K562 (cell line): Measurements from ENCODE around the gene BOLA1. TPM values are rescaled to one million over a fixed set of nuclear protein-coding genes. Genes with fewer than 3 reads are reported as not detected.

Source experiments
- ATAC-seq: fragments of 200-7000 bp; cut with Tn5 transposase; 3 replicates; pipeline ENCODE4 v1.9.1; 2020; ENCODE audit warnings: moderate library complexity
- Bru-seq: library from RNA; stranded (reverse); fragments of 400-500 nt; gene quantifications from one replicate; lab custom pipeline; 2021; lab: Mats Ljungman, UMichigan
- BruChase-seq, 2 experiments: library from RNA; stranded (reverse); fragments of 400-500 nt; gene quantifications; one replicate each; lab custom pipeline; 2021; lab: Mats Ljungman, UMichigan
- BruUV-seq: library from RNA; stranded (reverse); fragments of 400-500 nt; replicated peaks from 2 replicates; lab custom pipeline; 2021; lab: Mats Ljungman, UMichigan
- CTCF ChIA-PET: fragments of 300-600 bp; formaldehyde crosslinking; extraction: SDS; loops from one replicate; lab custom pipeline; 2021; ENCODE audit warnings: low intra/inter-chr PET ratio; lab: Yijun Ruan, JAX
- POLR2A ChIA-PET: fragments of 300-600, 350-650 bp; sonication (Branson Sonifier 250); formaldehyde crosslinking; extraction: SDS; loops from one replicate; lab custom pipeline; 2021; ENCODE audit warnings: antibody characterized with exemption, inconsistent platforms; lab: Yijun Ruan, JAX
- DNase-seq, 4 experiments: peaks; one replicate each; pipeline versions ENCODE4 v3.0.0 to v3.0.0-alpha.2; 2011 to 2018; ENCODE audit warnings: low spot score in 3 of 4, mixed read lengths in 3 of 4; ENCODE audit errors: extremely low read depth in 1 of 4
- FAIRE-seq: peaks from 2 replicates; lab custom pipeline; 2011; peaks lifted over from hg19 to GRCh38; lab: Jason Lieb, UNC
- H2AFZ ChIP-seq: 2 replicates; pipeline ENCODE4 v1.6.0; 2011; ENCODE audit warnings: low read depth, low read length, control low read depth, inconsistent platforms
- H3K27ac ChIP-seq: fragments of 200-600 bp; 3 replicates; pipeline ENCODE4 v1.8.0; 2011; ENCODE audit warnings: low read depth, mild to moderate bottlenecking, control low read depth, inconsistent platforms, low read length, moderate library complexity, mixed read lengths; ENCODE audit errors: extremely low read depth
- H3K27me3 ChIP-seq, 2 experiments: fragments of 300-600 bp in 1 of 2; 2 replicates in 1 of 2; 3 replicates in 1 of 2; pipeline versions ENCODE4 v1.6.0 to v1.8.0; 2011; ENCODE audit warnings: inconsistent platforms in 2 of 2, low read length in 2 of 2, mild to moderate bottlenecking in 1 of 2, mixed read lengths in 1 of 2, moderate library complexity in 1 of 2; ENCODE audit not compliant: control insufficient read depth in 2 of 2, insufficient read depth in 2 of 2
- H3K36me3 ChIP-seq: fragments of 300-600 bp; 3 replicates; pipeline ENCODE4 v1.8.0; 2011; ENCODE audit warnings: mild to moderate bottlenecking, low read length, inconsistent platforms; ENCODE audit not compliant: control insufficient read depth, insufficient read depth
- H3K4me1 ChIP-seq, 2 experiments: fragments of 200-600 bp in 1 of 2; replicated peaks in 1 of 2; 2 replicates in 1 of 2; 3 replicates in 1 of 2; pipeline versions ENCODE4 v1.5.1 to v1.8.0; 2011; ENCODE audit warnings: inconsistent platforms in 2 of 2, low read length in 2 of 2, mild to moderate bottlenecking in 1 of 2, mixed read lengths in 1 of 2, moderate library complexity in 1 of 2; ENCODE audit not compliant: control insufficient read depth in 2 of 2, insufficient read depth in 2 of 2
- H3K4me2 ChIP-seq: 2 replicates; pipeline ENCODE4 v1.6.1; 2011; ENCODE audit warnings: low read length, control low read depth, inconsistent platforms, mixed read lengths; ENCODE audit not compliant: insufficient read depth
- H3K4me3 ChIP-seq: fragments of 200-600 bp; sonication (generic), shearing (Covaris generic); 2 replicates; pipeline ENCODE4 v1.5.1; 2016; ENCODE audit warnings: control low read depth, inconsistent platforms
- H3K79me2 ChIP-seq: fragments of 200-600 bp; 3 replicates; pipeline ENCODE4 v1.8.0; 2011; ENCODE audit warnings: low read length, inconsistent platforms; ENCODE audit not compliant: control insufficient read depth, insufficient read depth
- H3K9ac ChIP-seq, 2 experiments: 2 replicates each; pipeline versions ENCODE4 v1.6.0 to v1.6.1; 2011; ENCODE audit warnings: low read depth in 2 of 2, low read length in 2 of 2, control low read depth in 1 of 2, inconsistent platforms in 1 of 2, mild to moderate bottlenecking in 1 of 2, mixed read lengths in 1 of 2; ENCODE audit not compliant: insufficient read depth in 1 of 2
- H3K9me1 ChIP-seq: one replicate; pipeline ENCODE4 v1.6.0; 2011; ENCODE audit warnings: inconsistent platforms, mild to moderate bottlenecking, low read length, moderate library complexity; ENCODE audit not compliant: control insufficient read depth, insufficient read depth
- H3K9me3 ChIP-seq: replicated peaks from 2 replicates; pipeline ENCODE4 v1.5.1; 2011; ENCODE audit warnings: low read depth, low read length, inconsistent platforms; ENCODE audit not compliant: control insufficient read depth, insufficient read depth
- H4K20me1 ChIP-seq: replicated peaks from 2 replicates; pipeline ENCODE4 v1.6.1; 2011; ENCODE audit warnings: low read length, inconsistent platforms, mixed read lengths; ENCODE audit not compliant: control insufficient read depth, insufficient read depth
- GTF2F1 ChIP-seq: IDR thresholded peaks from 2 replicates; pipeline ENCODE4 v1.6.1; 2011; ENCODE audit warnings: low read depth, low read length, improper control_type of control experiment
- HNRNPUL1 ChIP-seq: fragments of 200-400 bp; formaldehyde crosslinking; IDR thresholded peaks from 2 replicates; pipeline ENCODE4 v1.6.1; 2017; ENCODE audit warnings: low read length
- SPI1 ChIP-seq: IDR thresholded peaks from 2 replicates; pipeline ENCODE4 v1.6.1; 2011; ENCODE audit warnings: low read depth, low read length, control low read depth, borderline replicate concordance
- ZNF134 ChIP-seq: fragments of 250-450 bp; sonication (Bioruptor Pico); conservative IDR thresholded peaks from 2 replicates; pipeline ENCODE4 v1.4.0; 2020
- ZNF699 ChIP-seq: fragments of 250-450 bp; sonication (Bioruptor Pico); IDR thresholded peaks from 2 replicates; pipeline ENCODE4 v1.8.0; 2021; ENCODE audit warnings: mild to moderate bottlenecking, moderate library complexity; ENCODE audit not compliant: insufficient replicate concordance
- WGBS: fragments of 100-300 bp; shearing (Covaris generic); methylation state at CpG from one replicate; pipeline ENCODE4 v1.1.6; 2016; ENCODE audit warnings: low coverage, mixed read lengths; ENCODE audit not compliant: insufficient coverage; ENCODE audit errors: missing lambda C conversion rate; 5-methylcytosine and 5-hydroxymethylcytosine counted together
- in situ Hi-C: fragments of 300-500 bp; cut with MboI; formaldehyde crosslinking; loops from 4 replicates; pipeline ENCODE4 v1.15.0; 2018; ENCODE audit warnings: inconsistent platforms, mixed read lengths
- intact Hi-C: fragments of 100-400 bp; cut with micrococcal nuclease; formaldehyde crosslinking; loops from 2 replicates; pipeline ENCODE4 v1.14.2; 2022
- long read RNA-seq, 3 experiments: library from polyadenylated mRNA in 2 of 3; library from RNA in 1 of 3; unstranded in 2 of 3; stranded (forward) in 1 of 3; transcript quantifications; one replicate each; pipeline ENCODE4 v2.0.0, GENCODE V29; 2019 to 2022
- polyA minus RNA-seq, 3 experiments: library from RNA; depleted of rRNA, polyadenylated mRNA; stranded (reverse); fragments of >200 nt; gene quantifications; 2 replicates each; pipeline ENCODE4 v1.2.3, GENCODE V29; 2011
- polyA plus RNA-seq, 8 experiments: library from polyadenylated mRNA; depleted of rRNA in 4 of 8; stranded (reverse) in 5 of 8; unstranded in 3 of 8; fragments of >200 nt; fragmentation: Nextera tagmentation in 2 of 8; fragmentation: Illumina TruSeq in 1 of 8; extraction: Ambion mirVana in 2 of 8; extraction: Trizol in 1 of 8; gene quantifications; 2 replicates each; pipeline versions ENCODE4 v1.2.1 to v1.2.3, GENCODE V29; 2011 to 2014; ENCODE audit warnings: inconsistent platforms in 1 of 8, missing spikeins in 1 of 8
- total RNA-seq, 7 experiments: library from RNA; depleted of rRNA in 6 of 7; stranded (reverse); fragments of >200 nt in 6 of 7; fragmentation: Illumina TruSeq in 2 of 7; extraction: Trizol in 2 of 7; gene quantifications; 2 replicates each; pipeline versions ENCODE4 v1.2.1 to v1.2.3, GENCODE V29; 2011 to 2021; ENCODE audit warnings: low replicate concordance in 1 of 7
- TF ChIP-seq, protein P1 (sequence below): fragments of 250-450 bp; sonication (Bioruptor Pico); IDR thresholded peaks from 2 replicates; pipeline ENCODE4 v1.8.0; 2021; ENCODE audit warnings: moderate library complexity, mild to moderate bottlenecking, inconsistent platforms
- TF ChIP-seq, protein P2 (sequence below): fragments of 450-650 bp; conservative IDR thresholded peaks from 2 replicates; pipeline ENCODE4 v1.6.1; 2016; ENCODE audit warnings: missing genetic modification characterization, low read depth, mild to moderate bottlenecking, missing compliant biosample characterization, moderate library complexity
- TF ChIP-seq, protein P3 (sequence below): fragments of 450-650 bp; IDR thresholded peaks from one replicate; pipeline ENCODE4 v1.6.1; 2018; ENCODE audit warnings: mild to moderate bottlenecking, moderate library complexity; ENCODE audit not compliant: partially characterized antibody
- TF ChIP-seq, protein P4 (sequence below): fragments of 450-650 bp; formaldehyde crosslinking; IDR thresholded peaks from 2 replicates; pipeline ENCODE4 v1.4.0; 2020; ENCODE audit warnings: mild to moderate bottlenecking
- TF ChIP-seq, protein P5 (sequence below): sonication (generic); formaldehyde crosslinking; IDR thresholded peaks from 2 replicates; pipeline ENCODE4 v1.8.1; 2023; ENCODE audit warnings: mild to moderate bottlenecking, missing genetic modification reagents

Gene BOLA1, protein sequence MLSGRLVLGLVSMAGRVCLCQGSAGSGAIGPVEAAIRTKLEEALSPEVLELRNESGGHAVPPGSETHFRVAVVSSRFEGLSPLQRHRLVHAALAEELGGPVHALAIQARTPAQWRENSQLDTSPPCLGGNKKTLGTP
- total RNA-seq (2011; cell fraction: chromatin; rRNA removed; ENCODE audit: low replicate concordance): 0.72 and 1.8 TPM in 2 replicates
- 1.3 and 1.7 TPM in 2 replicates for total RNA-seq (2011; cell fraction: nucleolus; rRNA removed)
- total RNA-seq (2011; cell fraction: nucleoplasm; rRNA removed): 2.4 and 2.7 TPM in 2 replicates
- total RNA-seq (2014; rRNA removed) (0.18 and 0.53 TPM in 2 replicates), total RNA-seq (2014; rRNA removed; fragmentation: Illumina TruSeq; extraction: Trizol) (0.58 and 1.4 TPM in 2 replicates), total RNA-seq (2015; rRNA removed; fragmentation: Illumina TruSeq; extraction: Trizol) (0.19 and 0.40 TPM in 2 replicates), total RNA-seq (2021) (0.76 and 0.82 TPM in 2 replicates), polyA plus RNA-seq (2011; rRNA removed) (0.28 and 0.42 TPM in 2 replicates), polyA plus RNA-seq (2014; fragmentation: Illumina TruSeq; extraction: Trizol) (0.18 TPM in 1 of 2 replicates, not detected in the other), polyA plus RNA-seq (2014; fragmentation: Nextera tagmentation; extraction: Ambion mirVana) (not detected), polyA plus RNA-seq (2014; rRNA removed) (0.43 and 1.2 TPM in 2 replicates), polyA minus RNA-seq (2011; rRNA and poly(A)+ RNA removed) (0.21 TPM in 1 of 2 replicates, not detected in the other), Bru-seq, nascent RNA (percentile 48 among the genes with signal in this experiment), BruChase-seq, experiment 1, labeled RNA remaining after a 2-hour chase (percentile 41 among the genes with signal in this experiment), BruChase-seq, experiment 2, labeled RNA remaining after a 6-hour chase (percentile 41 among the genes with signal in this experiment)
- 0.24 and 0.46 TPM in 2 replicates for polyA plus RNA-seq (2011; cell fraction: cytosol; rRNA removed)
- 1.7 and 2.6 TPM in 2 replicates for polyA plus RNA-seq (2011; cell fraction: nucleus; rRNA removed)
- 0.14 and 0.24 TPM in 2 replicates for polyA plus RNA-seq (2012)
- polyA minus RNA-seq (2011; cell fraction: cytosol; rRNA and poly(A)+ RNA removed): not detected in 2 replicates
- polyA minus RNA-seq (2011; cell fraction: nucleus; rRNA and poly(A)+ RNA removed): 0.67 and 1.4 TPM in 2 replicates
- long read RNA-seq, experiment 1: 0 reads
- long read RNA-seq, experiment 2: 0 reads
- long read RNA-seq, experiment 3: 0 reads

DNA sequence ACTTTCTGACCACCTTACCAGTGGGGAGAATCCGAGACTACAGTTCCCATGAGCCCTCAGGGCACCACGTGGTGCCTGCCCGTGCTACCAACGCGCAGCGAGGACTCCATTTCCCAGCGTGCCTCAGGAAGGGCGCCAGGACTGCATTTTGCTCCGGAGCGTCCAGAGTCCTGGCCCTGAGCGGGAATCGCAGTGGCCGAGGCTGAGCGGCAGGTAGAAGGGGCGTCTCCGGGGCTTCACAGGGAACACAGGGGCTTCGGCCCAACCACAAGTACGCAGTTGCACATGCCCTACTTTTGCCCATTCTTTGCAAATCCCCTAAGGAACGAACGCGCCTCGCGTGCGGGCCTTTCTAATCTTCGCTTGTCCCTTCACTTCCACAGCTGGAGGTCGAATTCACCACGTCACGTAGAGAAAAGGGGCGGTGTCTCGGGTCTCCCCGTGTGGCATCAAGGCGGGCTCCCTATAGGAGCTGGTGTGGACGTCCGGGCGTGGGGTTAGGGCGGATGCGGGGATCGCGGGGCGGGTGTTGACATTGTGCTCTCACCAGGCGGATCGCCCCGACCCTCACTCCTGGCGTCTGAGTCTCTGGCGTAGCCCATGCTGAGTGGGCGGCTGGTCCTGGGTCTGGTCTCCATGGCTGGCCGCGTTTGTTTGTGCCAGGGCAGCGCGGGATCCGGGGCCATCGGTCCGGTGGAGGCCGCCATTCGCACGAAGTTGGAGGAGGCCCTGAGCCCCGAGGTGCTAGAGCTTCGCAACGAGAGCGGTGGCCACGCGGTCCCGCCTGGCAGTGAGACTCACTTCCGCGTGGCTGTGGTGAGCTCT is at the start of gene BOLA1:
TSS of gene BOLA1 (plus strand) at position 109 of the 825 bp plus-strand sequence. CDS start at position 601, 492 bp downstream.
- Histone ChIP-seq H3K36me3 (no peaks in the 10 kb centered on the region), H3K4me2 (no peak within 1 kb of the TSS), H4K20me1 (no peaks in the 10 kb centered on the region), H3K4me1 (peaks cover 0 to 10% of the 10 kb centered on the region in 2 experiments; a peak in 1 of 5 replicates), H3K27me3 (no peaks in the 10 kb centered on the region), H3K9me3 (no peaks in the 10 kb centered on the region), H3K9ac (no peak within 1 kb of the TSS), H3K9me1 (no peaks in the 10 kb centered on the region), H3K4me3 (no peak within 1 kb of the TSS), H3K27ac (no peak within 1 kb of the TSS), H2AFZ (no peak within 1 kb of the TSS), H3K79me2 (no peaks in the 10 kb centered on the region)
- no peak for DNase-seq
- FAIRE-seq: no peak
- POLR2A ChIA-PET: interaction anchor here (3.4 kb wide), 1 partner anchor 12 kb away, joined by 34 read pairs; a partner anchor contains a TSS
- CTCF ChIA-PET: no interaction called here
- ATAC-seq: peak; percentile 70
- intact Hi-C loops: loop anchor here (10.0 kb wide), 1 partner anchor 265 kb away; no protein-coding TSS in a partner anchor
- BruUV-seq: no TSS peak
- WGBS: 90% methylated on average over 51 of the region's 65 CpGs
- in situ Hi-C loops: no loop called here
- TF ChIP-seq SPI1 (no peak), HNRNPUL1 (no peak), GTF2F1 (no peak), ZNF134 (CRISPR knock-in tag) (no peak), ZNF699 (no peak)
- TF ChIP-seq, protein P1, sequence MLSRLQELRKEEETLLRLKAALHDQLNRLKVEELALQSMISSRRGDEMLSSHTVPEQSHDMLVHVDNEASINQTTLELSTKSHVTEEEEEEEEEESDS: no peak
- TF ChIP-seq, protein P2, sequence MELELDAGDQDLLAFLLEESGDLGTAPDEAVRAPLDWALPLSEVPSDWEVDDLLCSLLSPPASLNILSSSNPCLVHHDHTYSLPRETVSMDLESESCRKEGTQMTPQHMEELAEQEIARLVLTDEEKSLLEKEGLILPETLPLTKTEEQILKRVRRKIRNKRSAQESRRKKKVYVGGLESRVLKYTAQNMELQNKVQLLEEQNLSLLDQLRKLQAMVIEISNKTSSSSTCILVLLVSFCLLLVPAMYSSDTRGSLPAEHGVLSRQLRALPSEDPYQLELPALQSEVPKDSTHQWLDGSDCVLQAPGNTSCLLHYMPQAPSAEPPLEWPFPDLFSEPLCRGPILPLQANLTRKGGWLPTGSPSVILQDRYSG (tag): no peak
- TF ChIP-seq, protein P3, sequence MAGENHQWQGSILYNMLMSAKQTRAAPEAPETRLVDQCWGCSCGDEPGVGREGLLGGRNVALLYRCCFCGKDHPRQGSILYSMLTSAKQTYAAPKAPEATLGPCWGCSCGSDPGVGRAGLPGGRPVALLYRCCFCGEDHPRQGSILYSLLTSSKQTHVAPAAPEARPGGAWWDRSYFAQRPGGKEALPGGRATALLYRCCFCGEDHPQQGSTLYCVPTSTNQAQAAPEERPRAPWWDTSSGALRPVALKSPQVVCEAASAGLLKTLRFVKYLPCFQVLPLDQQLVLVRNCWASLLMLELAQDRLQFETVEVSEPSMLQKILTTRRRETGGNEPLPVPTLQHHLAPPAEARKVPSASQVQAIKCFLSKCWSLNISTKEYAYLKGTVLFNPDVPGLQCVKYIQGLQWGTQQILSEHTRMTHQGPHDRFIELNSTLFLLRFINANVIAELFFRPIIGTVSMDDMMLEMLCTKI: no peak
- TF ChIP-seq, protein P4, sequence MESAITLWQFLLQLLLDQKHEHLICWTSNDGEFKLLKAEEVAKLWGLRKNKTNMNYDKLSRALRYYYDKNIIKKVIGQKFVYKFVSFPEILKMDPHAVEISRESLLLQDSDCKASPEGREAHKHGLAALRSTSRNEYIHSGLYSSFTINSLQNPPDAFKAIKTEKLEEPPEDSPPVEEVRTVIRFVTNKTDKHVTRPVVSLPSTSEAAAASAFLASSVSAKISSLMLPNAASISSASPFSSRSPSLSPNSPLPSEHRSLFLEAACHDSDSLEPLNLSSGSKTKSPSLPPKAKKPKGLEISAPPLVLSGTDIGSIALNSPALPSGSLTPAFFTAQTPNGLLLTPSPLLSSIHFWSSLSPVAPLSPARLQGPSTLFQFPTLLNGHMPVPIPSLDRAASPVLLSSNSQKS (CRISPR knock-in tag): no peak
- TF ChIP-seq, protein P5, sequence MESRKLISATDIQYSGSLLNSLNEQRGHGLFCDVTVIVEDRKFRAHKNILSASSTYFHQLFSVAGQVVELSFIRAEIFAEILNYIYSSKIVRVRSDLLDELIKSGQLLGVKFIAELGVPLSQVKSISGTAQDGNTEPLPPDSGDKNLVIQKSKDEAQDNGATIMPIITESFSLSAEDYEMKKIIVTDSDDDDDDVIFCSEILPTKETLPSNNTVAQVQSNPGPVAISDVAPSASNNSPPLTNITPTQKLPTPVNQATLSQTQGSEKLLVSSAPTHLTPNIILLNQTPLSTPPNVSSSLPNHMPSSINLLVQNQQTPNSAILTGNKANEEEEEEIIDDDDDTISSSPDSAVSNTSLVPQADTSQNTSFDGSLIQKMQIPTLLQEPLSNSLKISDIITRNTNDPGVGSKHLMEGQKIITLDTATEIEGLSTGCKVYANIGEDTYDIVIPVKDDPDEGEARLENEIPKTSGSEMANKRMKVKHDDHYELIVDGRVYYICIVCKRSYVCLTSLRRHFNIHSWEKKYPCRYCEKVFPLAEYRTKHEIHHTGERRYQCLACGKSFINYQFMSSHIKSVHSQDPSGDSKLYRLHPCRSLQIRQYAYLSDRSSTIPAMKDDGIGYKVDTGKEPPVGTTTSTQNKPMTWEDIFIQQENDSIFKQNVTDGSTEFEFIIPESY (CRISPR knock-in tag): peak; percentile 93
